ENCODE data around the gene CRAMP1. TPM values are rescaled to one million over a fixed set of nuclear protein-coding genes. Genes with fewer than 3 reads are reported as not detected.

Gene CRAMP1
- total and polyA plus RNA-seq, 7 donors = 3.3 to 13.1 (median 8.6) TPM

- peak; percentile 34 to 52 (median 43) for ATAC-seq
- H3K36me3 ChIP-seq (ENCODE audit: insufficient read depth in 1 of 2, low read depth in 1 of 2) = peaks cover 0 to 31% of the 10 kb centered on the region in 2 donors
- peaks cover 24% of the 10 kb centered on the region for H3K4me1 ChIP-seq
- no peak for DNase-seq
- peak overlapping the region; percentile 75 for H3K27ac ChIP-seq
- H3K4me3 ChIP-seq = no peak overlapping the region
- H3K27me3 ChIP-seq (ENCODE audit: insufficient read depth in 3 of 3, low read length in 2 of 3) = no peaks in the 10 kb centered on the region
- TF ChIP-seq CTCF (IDR thresholded peaks at IDR 0.05) = peak; percentile 78
- no peaks in the 10 kb centered on the region for H3K9me3 ChIP-seq
- 53 to 59% (median 56%) methylated on average over 6 of the region's 6 CpGs for WGBS, 3 donors
- intact Hi-C loops (cut with DNase I) = no loop called here
Measured at GRCh38 chr16:1723450-1724147, 111.4 kb downstream of the CRAMP1 start.

GRCh38 chr16:1724491-1724890 is 112.3 kb downstream of the CRAMP1 start:
- Histone ChIP-seq H3K4me3 (no peak overlapping the region), H3K27ac (no peak overlapping the region), H3K9me3 (no peaks in the 10 kb centered on the region), H3K4me1 (peaks cover 24% of the 10 kb centered on the region), H3K27me3 (ENCODE audit: insufficient read depth in 3 of 3, low read length in 2 of 3) (no peaks in the 10 kb centered on the region), H3K36me3 (ENCODE audit: insufficient read depth in 1 of 2, low read depth in 1 of 2) (peaks cover 0 to 38% of the 10 kb centered on the region in 2 donors)
- intact Hi-C loops (cut with DNase I) = no loop called here
- WGBS, 3 donors = 90 to 93% (median 91%) methylated on average over 12 of the region's 12 CpGs
- ATAC-seq (no peak), DNase-seq (no peak)
- TF ChIP-seq CTCF (IDR thresholded peaks at IDR 0.05) = no peak

- intact Hi-C loops (cut with DNase I) = no loop called here
- Histone ChIP-seq H3K27ac (no peak overlapping the region), H3K9me3 (no peaks in the 10 kb centered on the region), H3K4me3 (no peak overlapping the region), H3K36me3 (ENCODE audit: insufficient read depth in 1 of 2, low read depth in 1 of 2) (peaks cover 0 to 59% of the 10 kb centered on the region in 2 donors), H3K27me3 (ENCODE audit: insufficient read depth in 3 of 3, low read length in 2 of 3) (no peaks in the 10 kb centered on the region), H3K4me1 (peaks cover 16% of the 10 kb centered on the region)
- 94 to 95% (median 95%) methylated on average over 32 of the region's 32 CpGs for WGBS, 3 donors
- no peak for TF ChIP-seq CTCF (IDR thresholded peaks at IDR 0.05)
- no peak for ATAC-seq
- no peak for DNase-seq
Measured at GRCh38 chr16:1726661-1727502, 114.7 kb downstream of the CRAMP1 start.

Other genes with a start within 250 kb of the CRAMP1 start
- 10 to 100 TPM; 21.9 to 41.0 (median 34.2) TPM for gene UNKL, start 197.7 kb upstream of the CRAMP1 start, total RNA-seq
- gene UNKL, start 197.7 kb upstream of the CRAMP1 start, polyA plus RNA-seq = 10 to 100 TPM; 17.3 to 58.7 (median 19.2) TPM
- gene UQCC4, start 191.6 kb upstream of the CRAMP1 start, total RNA-seq = 10 to 100 TPM; 11.7 to 22.8 (median 19.4) TPM
- 10 to 100 TPM; 27.1 to 66.5 (median 63.7) TPM for gene UQCC4, start 191.6 kb upstream of the CRAMP1 start, polyA plus RNA-seq
- gene PERCC1, start 181.3 kb upstream of the CRAMP1 start, total RNA-seq = not detected
- gene PERCC1, start 181.3 kb upstream of the CRAMP1 start, polyA plus RNA-seq = under 1 TPM in 1 of 3 donors, not detected in 2; 0.08 TPM
- 1 to 10 TPM in 1 of 4 donors, under 1 TPM in 3; 0.27 to 1.5 (median 0.55) TPM for gene CCDC154, start 167.8 kb upstream of the CRAMP1 start, total RNA-seq
- under 1 TPM in 2 of 3 donors, not detected in 1; 0.21 to 0.38 TPM for gene CCDC154, start 167.8 kb upstream of the CRAMP1 start, polyA plus RNA-seq
- 10 to 100 TPM; 41.2 to 65.4 (median 46.2) TPM for gene CLCN7, start 137.3 kb upstream of the CRAMP1 start, total RNA-seq
- 10 to 100 TPM; 27.0 to 33.6 (median 29.7) TPM for gene CLCN7, start 137.3 kb upstream of the CRAMP1 start, polyA plus RNA-seq
- gene PTX4, start 123.4 kb upstream of the CRAMP1 start, total RNA-seq = under 1 TPM in 1 of 4 donors, not detected in 3; 0.26 TPM
- gene PTX4, start 123.4 kb upstream of the CRAMP1 start, polyA plus RNA-seq = under 1 TPM in 2 of 3 donors, not detected in 1; 0.04 to 0.23 TPM
- gene TELO2, start 119.0 kb upstream of the CRAMP1 start, total RNA-seq = 10 to 100 TPM; 15.8 to 23.8 (median 19.6) TPM
- 10 to 100 TPM; 11.6 to 18.3 (median 14.0) TPM for gene TELO2, start 119.0 kb upstream of the CRAMP1 start, polyA plus RNA-seq
- gene TMEM204, start 78.7 kb upstream of the CRAMP1 start, total RNA-seq = 10 to 100 TPM in 2 of 4 donors, 1 to 10 TPM in 2; 7.5 to 21.7 (median 10.2) TPM
- gene TMEM204, start 78.7 kb upstream of the CRAMP1 start, polyA plus RNA-seq = 10 to 100 TPM; 11.8 to 22.3 (median 12.0) TPM
- 1 to 10 TPM; 3.0 to 5.0 (median 4.2) TPM for gene IFT140, start 288 bp upstream of the CRAMP1 start, total RNA-seq
- 1 to 10 TPM; 2.6 to 3.9 (median 3.0) TPM for gene IFT140, start 288 bp upstream of the CRAMP1 start, polyA plus RNA-seq
- gene JPT2, start 65.9 kb downstream of the CRAMP1 start, total RNA-seq = 10 to 100 TPM; 21.4 to 30.6 (median 25.1) TPM
- 10 to 100 TPM; 14.4 to 27.7 (median 14.6) TPM for gene JPT2, start 65.9 kb downstream of the CRAMP1 start, polyA plus RNA-seq
- 10 to 100 TPM; 22.6 to 31.6 (median 24.9) TPM for gene MAPK8IP3, start 93.8 kb downstream of the CRAMP1 start, total RNA-seq
- gene MAPK8IP3, start 93.8 kb downstream of the CRAMP1 start, polyA plus RNA-seq = 10 to 100 TPM; 11.7 to 17.0 (median 13.4) TPM
- 10 to 100 TPM in 3 of 4 donors, 1 to 10 TPM in 1; 9.9 to 23.8 (median 13.8) TPM for gene NME3, start 159.2 kb downstream of the CRAMP1 start, total RNA-seq
- 10 to 100 TPM; 18.8 to 27.1 (median 22.4) TPM for gene NME3, start 159.2 kb downstream of the CRAMP1 start, polyA plus RNA-seq
- 10 to 100 TPM in 1 of 4 donors, 1 to 10 TPM in 3; 4.3 to 11.3 (median 5.9) TPM for gene EME2, start 160.4 kb downstream of the CRAMP1 start, total RNA-seq
- 1 to 10 TPM; 2.6 to 5.2 (median 4.5) TPM for gene EME2, start 160.4 kb downstream of the CRAMP1 start, polyA plus RNA-seq
- 10 to 100 TPM; 56.3 to 75.1 (median 71.4) TPM for gene MRPS34, start 160.8 kb downstream of the CRAMP1 start, total RNA-seq
- gene MRPS34, start 160.8 kb downstream of the CRAMP1 start, polyA plus RNA-seq = 100 to 1,000 TPM in 2 of 3 donors, 10 to 100 TPM in 1; 85.6 to 172 (median 138) TPM
- 10 to 100 TPM; 38.4 to 59.5 (median 49.9) TPM for gene SPSB3, start 170.2 kb downstream of the CRAMP1 start, total RNA-seq
- 100 to 1,000 TPM in 1 of 3 donors, 10 to 100 TPM in 2; 26.3 to 108 (median 78.1) TPM for gene SPSB3, start 170.2 kb downstream of the CRAMP1 start, polyA plus RNA-seq
- 10 to 100 TPM; 34.7 to 44.7 (median 38.5) TPM for gene NUBP2, start 170.6 kb downstream of the CRAMP1 start, total RNA-seq
- 10 to 100 TPM; 61.9 to 96.0 (median 76.1) TPM for gene NUBP2, start 170.6 kb downstream of the CRAMP1 start, polyA plus RNA-seq
- under 1 TPM in 1 of 4 donors, not detected in 3; 0.22 TPM for gene IGFALS, start 181.3 kb downstream of the CRAMP1 start, total RNA-seq
- under 1 TPM; 0.12 to 0.38 (median 0.14) TPM for gene IGFALS, start 181.3 kb downstream of the CRAMP1 start, polyA plus RNA-seq
- gene HAGH, start 214.5 kb downstream of the CRAMP1 start, total RNA-seq = 100 to 1,000 TPM; 123 to 167 (median 157) TPM
- gene HAGH, start 214.5 kb downstream of the CRAMP1 start, polyA plus RNA-seq = 100 to 1,000 TPM; 112 to 277 (median 186) TPM
- 10 to 100 TPM; 23.2 to 28.1 (median 24.1) TPM for gene FAHD1, start 214.8 kb downstream of the CRAMP1 start, total RNA-seq
- 10 to 100 TPM; 27.0 to 63.8 (median 30.2) TPM for gene FAHD1, start 214.8 kb downstream of the CRAMP1 start, polyA plus RNA-seq

All from psoas muscle (tissue), 8 donors.